GM23248 (cell line): ENCODE data around the gene CCDC91. TPM values are rescaled to one million over a fixed set of nuclear protein-coding genes. Genes with fewer than 3 reads are reported as not detected.

Experiments used
- DNase-seq: peaks from one replicate; pipeline ENCODE4 v3.0.0-alpha.2; 2015
- H2AFZ ChIP-seq: fragments of 200-600 bp; sonication (generic); 2 replicates; pipeline ENCODE4 v1.6.1; 2016; ENCODE audit warnings: antibody characterized with exemption
- H3F3A ChIP-seq: fragments of 200-600 bp; sonication (generic); 2 replicates; pipeline ENCODE4 v1.6.1; 2016; ENCODE audit warnings: mild to moderate bottlenecking, antibody characterized with exemption, mixed run types; ENCODE audit not compliant: insufficient read depth
- H3K27ac ChIP-seq: fragments of 200-600 bp; sonication (generic); 2 replicates; pipeline ENCODE4 v1.5.1; 2016; ENCODE audit warnings: mild to moderate bottlenecking
- H3K27me3 ChIP-seq: fragments of 200-600 bp; sonication (generic); replicated peaks from 2 replicates; pipeline ENCODE4 v1.6.1; 2016; ENCODE audit warnings: mild to moderate bottlenecking; ENCODE audit not compliant: insufficient read depth
- H3K36me3 ChIP-seq: fragments of 200-600 bp; sonication (generic); 2 replicates; pipeline ENCODE4 v1.6.1; 2016; ENCODE audit warnings: low read depth, mild to moderate bottlenecking
- H3K4me1 ChIP-seq: fragments of 200-600 bp; sonication (generic); 2 replicates; pipeline ENCODE4 v1.6.1; 2016; ENCODE audit warnings: mild to moderate bottlenecking; ENCODE audit not compliant: insufficient read depth
- H3K4me2 ChIP-seq: fragments of 200-600 bp; sonication (generic); one replicate; pipeline ENCODE4 v1.6.1; 2016; ENCODE audit warnings: mild to moderate bottlenecking; ENCODE audit not compliant: unreplicated experiment
- H3K4me3 ChIP-seq: fragments of 200-600 bp; sonication (generic); 2 replicates; pipeline ENCODE4 v1.5.1; 2016; ENCODE audit warnings: mild to moderate bottlenecking
- H3K79me2 ChIP-seq: fragments of 200-600 bp; sonication (generic); 2 replicates; pipeline ENCODE4 v1.6.1; 2016; ENCODE audit warnings: mild to moderate bottlenecking; ENCODE audit not compliant: insufficient read depth
- H3K9ac ChIP-seq: fragments of 200-600 bp; sonication (generic); 2 replicates; pipeline ENCODE4 v1.6.1; 2016; ENCODE audit warnings: mild to moderate bottlenecking
- H3K9me2 ChIP-seq: fragments of 200-600 bp; sonication (generic); 2 replicates; pipeline ENCODE4 v1.6.1; 2016; ENCODE audit warnings: mixed run types, mild to moderate bottlenecking, moderate library complexity; ENCODE audit not compliant: insufficient read depth
- H3K9me3 ChIP-seq: fragments of 200-600 bp; sonication (generic); one replicate; pipeline ENCODE4 v1.6.1; 2017; ENCODE audit warnings: low read depth
- H4K20me1 ChIP-seq: fragments of 200-600 bp; sonication (generic); 2 replicates; pipeline ENCODE4 v1.6.0; 2016; ENCODE audit not compliant: insufficient read depth
- EZH2 ChIP-seq: fragments of 200-600 bp; sonication (generic); IDR thresholded peaks from 2 replicates; pipeline ENCODE4 v1.6.1; 2018; ENCODE audit warnings: antibody characterized with exemption, mild to moderate bottlenecking; ENCODE audit not compliant: insufficient read depth, poor library complexity, severe bottlenecking
- EZH2phosphoT487 ChIP-seq: fragments of 200-600 bp; sonication (generic); IDR thresholded peaks from 2 replicates; pipeline ENCODE4 v1.6.1; 2018; ENCODE audit warnings: antibody characterized with exemption, moderate library complexity, mild to moderate bottlenecking, low read depth; ENCODE audit not compliant: insufficient read depth
- WGBS, 2 experiments: methylation state at CpG; one replicate each; pipeline ENCODE4 v1.1.6; 2015 to 2017; ENCODE audit warnings: low lambda C conversion rate in 2 of 2, low coverage in 1 of 2; ENCODE audit errors: missing lambda C conversion rate in 2 of 2; 5-methylcytosine and 5-hydroxymethylcytosine counted together
- in situ Hi-C: fragments of 300-500 bp; cut with MboI; formaldehyde crosslinking; loops from 2 replicates; pipeline ENCODE4 v1.15.0; 2020
- polyA plus RNA-seq: library from polyadenylated mRNA; unstranded; fragments of >200 nt; fragmentation: Nextera tagmentation; extraction: Ambion mirVana; gene quantifications from 2 replicates; pipeline ENCODE4 v1.2.1, GENCODE V29; 2016
- total RNA-seq: library from RNA; depleted of rRNA; stranded (reverse); fragments of >200 nt; shearing (Covaris generic); gene quantifications from 2 replicates; pipeline ENCODE4 v1.2.3, GENCODE V29; 2014; rRNA removed

Gene CCDC91
- total RNA-seq (15.3 and 17.2 TPM in 2 replicates), polyA plus RNA-seq (31.0 and 31.5 TPM in 2 replicates)

DNA sequence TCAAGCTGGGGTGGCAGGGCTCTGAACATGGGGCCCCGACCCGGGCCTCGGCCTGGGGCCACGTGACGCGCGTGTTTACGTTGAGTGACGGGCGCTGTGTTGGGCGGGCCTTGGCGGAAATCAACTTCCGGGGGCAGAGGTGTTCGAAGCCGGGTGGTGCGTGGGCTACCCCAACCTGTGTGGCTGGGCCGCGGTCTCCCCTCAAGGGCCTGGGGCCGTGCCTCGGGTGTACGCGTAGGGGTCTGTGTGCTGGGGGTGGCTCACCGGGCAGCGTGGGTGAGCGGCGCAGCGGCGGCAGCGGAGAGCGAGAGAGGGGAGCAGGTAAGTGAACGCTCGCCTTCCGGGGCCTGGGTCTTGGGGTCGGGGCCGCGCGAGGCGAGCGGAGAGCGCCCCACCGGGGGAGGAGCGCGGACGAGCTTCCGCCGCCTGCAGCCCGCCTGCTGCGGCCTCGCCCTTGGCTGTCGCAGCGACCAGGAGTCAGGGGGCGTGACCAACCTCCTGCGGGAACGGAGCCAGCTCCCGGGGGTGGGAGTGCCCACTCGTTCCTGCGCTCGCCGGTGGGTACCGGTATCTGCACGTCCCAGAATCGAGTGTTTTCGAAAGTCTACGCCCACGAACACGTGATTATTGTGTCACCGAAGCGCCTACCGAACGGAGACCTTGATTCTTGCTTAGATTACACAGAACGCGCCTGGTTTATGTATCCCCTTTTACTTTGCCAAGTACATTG, at the start of gene CCDC91:
Gene CCDC91, plus strand, starts transcription at position 136 of the 730 bp plus-strand sequence. CDS start 66,760 bp downstream, outside the sequence.
- in situ Hi-C loops: no loop called here
- Histone ChIP-seq H3K36me3 (no peaks in the 10 kb centered on the region), H3F3A (peaks cover 14% of the 10 kb centered on the region), H3K27ac (peak within 1 kb of the TSS; percentile 98), H2AFZ (peak within 1 kb of the TSS; percentile 94), H3K4me2 (peak within 1 kb of the TSS; percentile 82), H3K9ac (peak within 1 kb of the TSS; percentile 98), H3K9me3 (no peaks in the 10 kb centered on the region), H3K79me2 (peaks cover 40% of the 10 kb centered on the region), H3K4me3 (peak within 1 kb of the TSS; percentile 81), H3K9me2 (no peaks in the 10 kb centered on the region), H3K27me3 (no peaks in the 10 kb centered on the region), H4K20me1 (no peaks in the 10 kb centered on the region), H3K4me1 (peaks cover 16% of the 10 kb centered on the region)
- peak; percentile 94 for DNase-seq
- TF ChIP-seq EZH2: no peak
- no peak for TF ChIP-seq EZH2phosphoT487
- WGBS, 2 experiments: 1% methylated on average over 53 to 58 of the region's 72 CpGs

DNA sequence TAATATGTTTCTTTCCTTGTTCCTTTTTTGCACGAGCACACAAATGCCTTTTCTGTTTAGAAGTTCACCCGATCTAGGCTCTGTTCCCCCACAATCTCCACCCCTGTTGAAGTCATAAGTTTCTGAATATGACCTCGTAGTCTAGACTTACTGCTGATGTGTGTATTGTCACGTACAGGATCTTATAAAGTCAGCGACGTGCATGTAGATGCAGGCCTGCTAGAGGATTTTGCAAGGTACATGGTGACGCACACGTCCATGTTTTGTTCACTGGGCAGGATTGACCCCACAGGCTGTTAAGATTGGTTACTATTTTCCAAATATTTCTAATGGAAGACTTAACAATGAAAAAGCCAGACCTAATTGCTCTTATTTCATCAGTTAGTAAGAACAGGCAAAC, 46.2 kb upstream of the CCDC91 start:
- Histone ChIP-seq H3K9ac (no peak overlapping the region), H3K79me2 (no peaks in the 10 kb centered on the region), H2AFZ (peak overlapping the region; percentile 26; the same call in 1 of the 2 replicates), H3K27ac (no peak overlapping the region), H3K9me3 (no peaks in the 10 kb centered on the region), H3K27me3 (no peaks in the 10 kb centered on the region), H3F3A (no peaks in the 10 kb centered on the region), H3K4me2 (no peak overlapping the region), H3K36me3 (no peaks in the 10 kb centered on the region), H3K9me2 (no peaks in the 10 kb centered on the region), H3K4me3 (no peak overlapping the region), H3K4me1 (no peaks in the 10 kb centered on the region), H4K20me1 (no peaks in the 10 kb centered on the region)
- DNase-seq: no peak
- TF ChIP-seq EZH2phosphoT487: no peak
- TF ChIP-seq EZH2: no peak
- in situ Hi-C loops: no loop called here
- 75 to 78% methylated on average over 8 of the region's 8 CpGs for WGBS, 2 experiments

DNA sequence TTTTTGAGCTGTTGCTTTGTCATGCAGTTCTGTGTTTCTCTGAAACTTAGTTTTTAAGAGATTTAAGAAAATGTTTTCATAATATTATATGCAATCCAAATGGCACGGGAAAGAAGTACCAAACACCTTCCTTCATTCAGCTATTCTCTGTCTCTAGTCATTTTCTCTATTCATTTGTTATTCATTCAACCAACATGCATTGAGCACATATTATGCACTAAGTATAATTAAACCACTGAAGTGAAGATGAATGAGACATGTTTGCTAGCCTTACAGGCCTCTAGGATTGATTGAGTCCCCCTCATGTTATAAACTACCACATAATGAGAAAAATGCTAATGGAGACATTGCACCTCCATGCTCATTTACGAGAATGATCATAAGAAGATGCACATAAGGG, 45.7 kb upstream of the CCDC91 start:
- DNase-seq: no peak
- Histone ChIP-seq H3K27me3 (no peaks in the 10 kb centered on the region), H3K4me3 (no peak overlapping the region), H3K4me2 (no peak overlapping the region), H3K4me1 (no peaks in the 10 kb centered on the region), H3K79me2 (no peaks in the 10 kb centered on the region), H3F3A (no peaks in the 10 kb centered on the region), H3K9ac (no peak overlapping the region), H4K20me1 (no peaks in the 10 kb centered on the region), H2AFZ (peak overlapping the region; percentile 26; the same call in 1 of the 2 replicates), H3K27ac (no peak overlapping the region), H3K9me2 (no peaks in the 10 kb centered on the region), H3K9me3 (no peaks in the 10 kb centered on the region), H3K36me3 (no peaks in the 10 kb centered on the region)
- TF ChIP-seq EZH2 (no peak), EZH2phosphoT487 (no peak)
- in situ Hi-C loops: no loop called here
- WGBS, 2 experiments: 74 to 77% methylated on average over 2 of the region's 2 CpGs

- H3K9ac ChIP-seq: no peak overlapping the region
- no peaks in the 10 kb centered on the region for H3K79me2 ChIP-seq
- no peaks in the 10 kb centered on the region for H3K27me3 ChIP-seq
- H3K27ac ChIP-seq: no peak overlapping the region
- no peaks in the 10 kb centered on the region for H3K4me1 ChIP-seq
- DNase-seq: no peak
- H3K9me2 ChIP-seq: no peaks in the 10 kb centered on the region
- TF ChIP-seq EZH2 (no peak), EZH2phosphoT487 (no peak)
- no peaks in the 10 kb centered on the region for H3K36me3 ChIP-seq
- 83 to 86% methylated on average over 4 of the region's 4 CpGs for WGBS, 2 experiments
- no peak overlapping the region for H2AFZ ChIP-seq
- in situ Hi-C loops: no loop called here
- H3F3A ChIP-seq: no peaks in the 10 kb centered on the region
- no peak overlapping the region for H3K4me2 ChIP-seq
- no peaks in the 10 kb centered on the region for H3K9me3 ChIP-seq
- H4K20me1 ChIP-seq: no peaks in the 10 kb centered on the region
- no peak overlapping the region for H3K4me3 ChIP-seq
Observed at GRCh38 chr12:28145216-28145615, 45.0 kb upstream of the CCDC91 start.
